HCT116 (cell line): Measurements from ENCODE around the gene NAP1L1. TPM values are rescaled to one million over a fixed set of nuclear protein-coding genes. Genes with fewer than 3 reads are reported as not detected.

Experiments used
- ATAC-seq: fragments of 200-7000 bp; cut with Tn5 transposase; 2 replicates; pipeline ENCODE4 v1.9.1; 2020; ENCODE audit warnings: mild to moderate bottlenecking, moderate library complexity
- BruUV-seq: library from RNA; stranded (reverse); fragments of 400-500 nt; replicated peaks from 2 replicates; lab custom pipeline; 2021; lab: Mats Ljungman, UMichigan
- CTCF ChIA-PET: fragments of 300-600 bp; sonication (Branson Sonifier 250); formaldehyde crosslinking; loops from one replicate; lab custom pipeline; 2021; ENCODE audit warnings: antibody characterized with exemption; lab: Charles Lee
- POLR2A ChIA-PET: fragments of 300-600, 350-600 bp; sonication (Branson Sonifier 250); formaldehyde crosslinking; loops from one replicate; lab custom pipeline; 2021; ENCODE audit warnings: antibody characterized with exemption; lab: Charles Lee
- RAD21 ChIA-PET, 2 experiments: fragments of 300-600 bp; sonication (Branson Sonifier 250); formaldehyde crosslinking; loops; one replicate each; lab custom pipeline; 2023; ENCODE audit warnings: low total read pairs in 2 of 2; ENCODE audit not compliant: uncharacterized antibody in 2 of 2, unreplicated experiment in 2 of 2, low non-redundant PET in 1 of 2; lab: Charles Lee
- DNase-seq: peaks from one replicate; pipeline ENCODE4 v3.0.0-alpha.2; 2010; ENCODE audit warnings: low read depth, low spot score
- H2AFZ ChIP-seq: fragments of 200-600 bp; shearing (Covaris generic), sonication (generic); 2 replicates; pipeline ENCODE4 v1.6.1; 2017; ENCODE audit warnings: low read depth, mixed run types, mixed read lengths, antibody characterized with exemption, low read length; ENCODE audit not compliant: poor library complexity, severe bottlenecking
- H3K27ac ChIP-seq: 2 replicates; pipeline ENCODE4 v1.5.1; 2012; ENCODE audit warnings: low read depth, low read length
- H3K27me3 ChIP-seq: fragments of 200-600 bp; sonication (generic); 2 replicates; pipeline ENCODE4 v1.6.1; 2016; ENCODE audit warnings: mixed run types, low read length, mixed read lengths; ENCODE audit not compliant: insufficient read depth
- H3K36me3 ChIP-seq, 2 experiments: fragments of 200-500 bp in 1 of 2; fragments of 200-600 bp in 1 of 2; sonication (Bioruptor generic) in 1 of 2; sonication (generic) in 1 of 2; 2 replicates each; pipeline versions ENCODE4 v1.5.1 to v1.6.1; 2014 to 2016; ENCODE audit warnings: low read length in 2 of 2, inconsistent platforms in 1 of 2, mixed read lengths in 1 of 2, mixed run types in 1 of 2; ENCODE audit not compliant: insufficient read depth in 2 of 2, control insufficient read depth in 1 of 2
- H3K4me1 ChIP-seq, 2 experiments: fragments of 200-600 bp in 1 of 2; sonication (generic) in 1 of 2; 2 replicates each; pipeline versions ENCODE4 v1.5.1 to v1.6.1; 2012 to 2017; ENCODE audit warnings: low read length in 2 of 2, inconsistent platforms in 1 of 2, mild to moderate bottlenecking in 1 of 2, mixed read lengths in 1 of 2, mixed run types in 1 of 2, moderate library complexity in 1 of 2; ENCODE audit not compliant: insufficient read depth in 2 of 2, control insufficient read depth in 1 of 2
- H3K4me2 ChIP-seq: fragments of 200-600 bp; sonication (generic); 2 replicates; pipeline ENCODE4 v1.6.1; 2017; ENCODE audit warnings: mixed run types, low read length, mixed read lengths
- H3K4me3 ChIP-seq, 2 experiments: fragments of 200-600 bp in 1 of 2; sonication (generic) in 1 of 2; replicated peaks in 1 of 2; 2 replicates each; pipeline ENCODE4 v1.5.1; 2011 to 2016; ENCODE audit warnings: low read length in 2 of 2, control low read depth in 1 of 2, low read depth in 1 of 2, mild to moderate bottlenecking in 1 of 2, mixed read lengths in 1 of 2, mixed run types in 1 of 2
- H3K79me2 ChIP-seq: fragments of 200-600 bp; sonication (generic); 2 replicates; pipeline ENCODE4 v1.6.1; 2017; ENCODE audit warnings: mild to moderate bottlenecking, mixed run types, low read length, moderate library complexity, mixed read lengths; ENCODE audit not compliant: insufficient read depth
- H3K9ac ChIP-seq: fragments of 200-600 bp; sonication (generic); 2 replicates; pipeline ENCODE4 v1.6.1; 2016; ENCODE audit warnings: low read length, mixed read lengths
- H3K9me2 ChIP-seq: fragments of 200-600 bp; sonication (generic), shearing (Covaris generic); 2 replicates; pipeline ENCODE4 v1.6.1; 2017; ENCODE audit warnings: mixed run types, mild to moderate bottlenecking, moderate library complexity; ENCODE audit not compliant: insufficient read depth
- H3K9me3 ChIP-seq, 2 experiments: fragments of 200-500 bp in 1 of 2; fragments of 200-600 bp in 1 of 2; sonication (Bioruptor generic) in 1 of 2; sonication (generic) in 1 of 2; 2 replicates each; pipeline ENCODE4 v1.6.1; 2014 to 2017; ENCODE audit warnings: low read length in 2 of 2, mixed read lengths in 2 of 2, inconsistent platforms in 1 of 2, low read depth in 1 of 2, mild to moderate bottlenecking in 1 of 2, mixed run types in 1 of 2, moderate library complexity in 1 of 2; ENCODE audit not compliant: control insufficient read depth in 1 of 2, insufficient read depth in 1 of 2
- H4K20me1 ChIP-seq: fragments of 200-600 bp; sonication (generic), shearing (Covaris generic); 2 replicates; pipeline ENCODE4 v1.6.1; 2017; ENCODE audit warnings: mixed run types, mild to moderate bottlenecking, moderate library complexity; ENCODE audit not compliant: insufficient read depth
- CBX3 ChIP-seq: IDR thresholded peaks from 2 replicates; pipeline ENCODE4 v1.6.1; 2012; ENCODE audit warnings: low read depth
- CEBPB ChIP-seq: IDR thresholded peaks from 2 replicates; pipeline ENCODE4 v1.6.1; 2012; ENCODE audit warnings: low read depth
- EGR1 ChIP-seq: IDR thresholded peaks from 2 replicates; pipeline ENCODE4 v1.6.1; 2012; ENCODE audit warnings: low read depth
- EZH2 ChIP-seq: fragments of 200-600 bp; sonication (generic); IDR thresholded peaks from 2 replicates; pipeline ENCODE4 v1.6.1; 2017; ENCODE audit warnings: antibody characterized with exemption, mixed run types
- EZH2phosphoT487 ChIP-seq: fragments of 200-600 bp; IDR thresholded peaks from 2 replicates; pipeline ENCODE4 v1.6.1; 2018; ENCODE audit warnings: antibody characterized with exemption, borderline replicate concordance
- JUND ChIP-seq: IDR thresholded peaks from 2 replicates; pipeline ENCODE4 v1.6.1; 2012
- POLR2AphosphoS5 ChIP-seq: IDR thresholded peaks from 2 replicates; pipeline ENCODE4 v1.6.1; 2011; ENCODE audit warnings: mild to moderate bottlenecking, low read depth, low read length, moderate library complexity
- SIN3A ChIP-seq: IDR thresholded peaks from 2 replicates; pipeline ENCODE4 v1.6.1; 2012; ENCODE audit warnings: low read depth
- SRF ChIP-seq: IDR thresholded peaks from 2 replicates; pipeline ENCODE4 v1.6.1; 2012; ENCODE audit warnings: low read depth
- TCF7L2 ChIP-seq: IDR thresholded peaks from 2 replicates; pipeline ENCODE4 v1.7.0; 2011; ENCODE audit warnings: borderline replicate concordance, inconsistent platforms; ENCODE audit not compliant: insufficient read depth, insufficient read length; ENCODE audit errors: extremely low read depth
- ZFX ChIP-seq: fragments of 450-650 bp; IDR thresholded peaks from 2 replicates; pipeline ENCODE4 v1.6.1; 2017
- intact Hi-C: fragments of 100-400 bp; cut with micrococcal nuclease; formaldehyde crosslinking; loops from 2 replicates; pipeline ENCODE4 v1.10.0; 2022
- total RNA-seq: library from RNA; stranded (reverse); gene quantifications from one replicate; pipeline ENCODE4 v1.2.1, GENCODE V29; 2021; ENCODE audit not compliant: unreplicated experiment
- TF ChIP-seq, protein P1 (sequence below): IDR thresholded peaks from 2 replicates; pipeline ENCODE4 v1.6.1; 2012
- TF ChIP-seq, protein P2 (sequence below): IDR thresholded peaks from 2 replicates; pipeline ENCODE4 v1.6.1; 2012
- TF ChIP-seq, protein P3 (sequence below), 3 experiments: fragments of 200-600 bp in 1 of 3; sonication (generic) in 1 of 3; IDR thresholded peaks in 2 of 3; conservative IDR thresholded peaks in 1 of 3; 2 replicates each; pipeline ENCODE4 v1.5.1; 2012 to 2017; ENCODE audit warnings: low read depth in 2 of 3, low read length in 2 of 3, antibody characterized with exemption in 1 of 3, borderline replicate concordance in 1 of 3, control low read depth in 1 of 3, mild to moderate bottlenecking in 1 of 3, mixed read lengths in 1 of 3, mixed run types in 1 of 3, moderate library complexity in 1 of 3; ENCODE audit not compliant: insufficient read depth in 1 of 3
- TF ChIP-seq, protein P4 (sequence below): IDR thresholded peaks from 2 replicates; pipeline ENCODE4 v1.6.1; 2012; ENCODE audit warnings: low read depth

NAP1L1 gene
- total RNA-seq, 1 experiment from 2014 or later: 531 TPM

DNA sequence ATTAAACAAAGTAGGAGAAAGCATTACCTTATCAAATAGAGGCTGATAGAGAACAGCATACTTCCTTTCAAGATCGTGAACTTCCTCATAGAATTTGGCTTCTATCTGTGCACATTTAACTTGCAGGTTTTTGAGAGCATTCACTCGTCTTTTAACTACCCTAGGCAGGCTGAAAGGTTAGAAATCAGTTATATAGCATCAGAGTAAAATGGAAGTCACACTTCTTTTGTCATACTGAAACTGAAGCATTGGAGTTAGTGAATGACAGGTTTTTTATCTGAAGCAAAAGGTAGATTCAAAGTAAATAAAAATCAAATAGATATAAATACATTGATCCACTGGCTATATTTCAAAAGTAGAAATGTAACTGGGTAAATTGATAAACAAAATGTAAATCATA lies 24.4 kb downstream of the NAP1L1 start:
- intact Hi-C loops: no loop called here
- Histone ChIP-seq H3K36me3 (peaks cover 18 to 28% of the 10 kb centered on the region in 2 experiments), H3K79me2 (peaks cover 93% of the 10 kb centered on the region), H3K27me3 (no peaks in the 10 kb centered on the region), H2AFZ (no peak overlapping the region), H3K9me3 (no peaks in the 10 kb centered on the region), H3K9ac (no peak overlapping the region), H3K4me3 (no peak overlapping the region), H3K9me2 (no peaks in the 10 kb centered on the region), H4K20me1 (peaks cover 15% of the 10 kb centered on the region), H3K4me1 (no peaks in the 10 kb centered on the region), H3K4me2 (no peak overlapping the region), H3K27ac (no peak overlapping the region)
- ChIA-PET POLR2A (no interaction called here), RAD21 (no interaction called here), CTCF (no interaction called here)
- TSS peak; percentile 2 for BruUV-seq
- DNase-seq (no peak), ATAC-seq (no peak)
- TF ChIP-seq TCF7L2: no peak
- TF ChIP-seq EZH2: no peak
- no peak for TF ChIP-seq JUND
- no peak for TF ChIP-seq SIN3A
- no peak for TF ChIP-seq EGR1
- no peak for TF ChIP-seq CEBPB
- TF ChIP-seq, protein P1, sequence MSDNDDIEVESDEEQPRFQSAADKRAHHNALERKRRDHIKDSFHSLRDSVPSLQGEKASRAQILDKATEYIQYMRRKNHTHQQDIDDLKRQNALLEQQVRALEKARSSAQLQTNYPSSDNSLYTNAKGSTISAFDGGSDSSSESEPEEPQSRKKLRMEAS: no peak
- TF ChIP-seq, protein P2, sequence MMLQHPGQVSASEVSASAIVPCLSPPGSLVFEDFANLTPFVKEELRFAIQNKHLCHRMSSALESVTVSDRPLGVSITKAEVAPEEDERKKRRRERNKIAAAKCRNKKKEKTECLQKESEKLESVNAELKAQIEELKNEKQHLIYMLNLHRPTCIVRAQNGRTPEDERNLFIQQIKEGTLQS: no peak
- no peak for TF ChIP-seq SRF

DNA sequence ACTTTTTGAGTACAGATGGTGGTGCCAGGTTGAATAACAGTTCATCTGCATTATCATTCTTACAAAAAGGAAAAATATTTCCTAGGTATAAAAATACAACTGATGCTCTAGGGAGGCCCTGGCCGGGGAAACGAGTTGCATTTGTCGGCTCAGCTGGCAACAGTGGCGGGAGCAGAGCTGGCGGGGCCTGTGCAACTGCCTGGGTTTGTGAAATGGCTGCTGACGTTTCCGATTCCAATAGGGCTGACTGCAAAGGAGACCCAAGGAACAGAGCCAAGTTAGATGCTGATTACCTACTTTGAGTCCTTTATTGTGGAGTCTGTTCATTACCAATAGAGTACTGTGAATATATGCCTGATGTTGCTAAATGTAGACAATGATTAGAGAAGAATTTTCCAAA lies 27.2 kb downstream of the NAP1L1 start:
- Histone ChIP-seq H3K36me3 (peaks cover 26 to 34% of the 10 kb centered on the region in 2 experiments), H4K20me1 (peaks cover 11% of the 10 kb centered on the region; the same call in 1 of the 2 replicates), H3K27me3 (no peaks in the 10 kb centered on the region)
- no peak for TF ChIP-seq ZFX
- no peak for TF ChIP-seq TCF7L2
- TF ChIP-seq EZH2phosphoT487: no peak
- TF ChIP-seq POLR2AphosphoS5: no peak
- TF ChIP-seq, protein P3, sequence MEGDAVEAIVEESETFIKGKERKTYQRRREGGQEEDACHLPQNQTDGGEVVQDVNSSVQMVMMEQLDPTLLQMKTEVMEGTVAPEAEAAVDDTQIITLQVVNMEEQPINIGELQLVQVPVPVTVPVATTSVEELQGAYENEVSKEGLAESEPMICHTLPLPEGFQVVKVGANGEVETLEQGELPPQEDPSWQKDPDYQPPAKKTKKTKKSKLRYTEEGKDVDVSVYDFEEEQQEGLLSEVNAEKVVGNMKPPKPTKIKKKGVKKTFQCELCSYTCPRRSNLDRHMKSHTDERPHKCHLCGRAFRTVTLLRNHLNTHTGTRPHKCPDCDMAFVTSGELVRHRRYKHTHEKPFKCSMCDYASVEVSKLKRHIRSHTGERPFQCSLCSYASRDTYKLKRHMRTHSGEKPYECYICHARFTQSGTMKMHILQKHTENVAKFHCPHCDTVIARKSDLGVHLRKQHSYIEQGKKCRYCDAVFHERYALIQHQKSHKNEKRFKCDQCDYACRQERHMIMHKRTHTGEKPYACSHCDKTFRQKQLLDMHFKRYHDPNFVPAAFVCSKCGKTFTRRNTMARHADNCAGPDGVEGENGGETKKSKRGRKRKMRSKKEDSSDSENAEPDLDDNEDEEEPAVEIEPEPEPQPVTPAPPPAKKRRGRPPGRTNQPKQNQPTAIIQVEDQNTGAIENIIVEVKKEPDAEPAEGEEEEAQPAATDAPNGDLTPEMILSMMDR (IDR thresholded peaks at IDR 0.05 in 2 of 3, conservative IDR thresholded peaks at IDR 0.05 in 1 of 3; ENCODE audit: borderline replicate concordance in 1 of 3, insufficient read depth in 1 of 3, low read depth in 2 of 3, low read length in 2 of 3): no peak
- TF ChIP-seq CBX3: no peak
- TF ChIP-seq, protein P4, sequence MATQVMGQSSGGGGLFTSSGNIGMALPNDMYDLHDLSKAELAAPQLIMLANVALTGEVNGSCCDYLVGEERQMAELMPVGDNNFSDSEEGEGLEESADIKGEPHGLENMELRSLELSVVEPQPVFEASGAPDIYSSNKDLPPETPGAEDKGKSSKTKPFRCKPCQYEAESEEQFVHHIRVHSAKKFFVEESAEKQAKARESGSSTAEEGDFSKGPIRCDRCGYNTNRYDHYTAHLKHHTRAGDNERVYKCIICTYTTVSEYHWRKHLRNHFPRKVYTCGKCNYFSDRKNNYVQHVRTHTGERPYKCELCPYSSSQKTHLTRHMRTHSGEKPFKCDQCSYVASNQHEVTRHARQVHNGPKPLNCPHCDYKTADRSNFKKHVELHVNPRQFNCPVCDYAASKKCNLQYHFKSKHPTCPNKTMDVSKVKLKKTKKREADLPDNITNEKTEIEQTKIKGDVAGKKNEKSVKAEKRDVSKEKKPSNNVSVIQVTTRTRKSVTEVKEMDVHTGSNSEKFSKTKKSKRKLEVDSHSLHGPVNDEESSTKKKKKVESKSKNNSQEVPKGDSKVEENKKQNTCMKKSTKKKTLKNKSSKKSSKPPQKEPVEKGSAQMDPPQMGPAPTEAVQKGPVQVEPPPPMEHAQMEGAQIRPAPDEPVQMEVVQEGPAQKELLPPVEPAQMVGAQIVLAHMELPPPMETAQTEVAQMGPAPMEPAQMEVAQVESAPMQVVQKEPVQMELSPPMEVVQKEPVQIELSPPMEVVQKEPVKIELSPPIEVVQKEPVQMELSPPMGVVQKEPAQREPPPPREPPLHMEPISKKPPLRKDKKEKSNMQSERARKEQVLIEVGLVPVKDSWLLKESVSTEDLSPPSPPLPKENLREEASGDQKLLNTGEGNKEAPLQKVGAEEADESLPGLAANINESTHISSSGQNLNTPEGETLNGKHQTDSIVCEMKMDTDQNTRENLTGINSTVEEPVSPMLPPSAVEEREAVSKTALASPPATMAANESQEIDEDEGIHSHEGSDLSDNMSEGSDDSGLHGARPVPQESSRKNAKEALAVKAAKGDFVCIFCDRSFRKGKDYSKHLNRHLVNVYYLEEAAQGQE: no peak
- TF ChIP-seq, protein P1: no peak
- TF ChIP-seq EGR1: no peak
- TF ChIP-seq CEBPB: no peak

More for the DNA sequence above, 27.2 kb downstream of the NAP1L1 start:
- ChIA-PET RAD21 (no interaction called here), CTCF (no interaction called here), POLR2A (no interaction called here)
- Histone ChIP-seq H3K79me2 (peaks cover 81% of the 10 kb centered on the region), H2AFZ (no peak overlapping the region), H3K9me2 (no peaks in the 10 kb centered on the region), H3K4me3 (no peak overlapping the region), H3K4me2 (no peak overlapping the region), H3K27ac (no peak overlapping the region), H3K9me3 (no peaks in the 10 kb centered on the region), H3K9ac (no peak overlapping the region), H3K4me1 (no peaks in the 10 kb centered on the region)
- no TSS peak for BruUV-seq
- intact Hi-C loops: loop anchor here (10.0 kb wide), 1 partner anchor 287 kb away; the partner anchor contains the start of gene BBS10
- no peak for ATAC-seq
- no peak for DNase-seq
